HG03565 (cell line): Measurements from ENCODE around the gene RLN3.
"Not testable (repeated sequence)": the region's sequence is repeated elsewhere in the genome, so short reads cannot be mapped to it uniquely, and the experiment has no call there.

Source experiments
- ATAC-seq: cut with Tn5 transposase; IDR thresholded peaks from one replicate; pipeline ENCODE4 v1.9.1; 2021; ENCODE audit warnings: mild to moderate bottlenecking, moderate library complexity; ENCODE audit not compliant: unreplicated experiment

The RLN3 gene

GRCh38 chr19:14019100-14019499, 8.8 kb upstream of the RLN3 start:
- ATAC-seq = no peak

- ATAC-seq = not testable (repeated sequence)
Measured at GRCh38 chr19:14019739-14020138, 8.2 kb upstream of the RLN3 start.

DNA sequence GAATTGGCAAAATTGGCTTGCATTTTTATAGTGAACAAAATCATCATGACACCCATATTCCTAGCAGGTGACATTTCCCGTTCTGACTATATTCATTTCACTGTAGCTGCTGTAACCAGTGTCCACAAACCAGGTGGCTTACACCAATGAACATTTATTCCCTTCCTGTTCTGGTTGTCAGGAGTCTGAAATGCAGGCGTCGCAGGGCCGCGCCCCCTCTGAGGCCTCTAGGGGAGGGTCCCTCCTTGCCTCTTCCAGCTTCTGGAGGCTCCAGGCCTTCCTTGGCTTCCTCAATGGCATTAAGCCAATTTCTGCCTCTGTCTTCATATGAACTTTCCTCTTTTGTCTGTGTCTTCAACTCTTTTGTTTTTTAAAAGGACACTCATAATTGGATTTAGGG, 6.5 kb upstream of the RLN3 start:
- no peak for ATAC-seq

GRCh38 chr19:14022469-14022868, 5.5 kb upstream of the RLN3 start:
- no peak for ATAC-seq

- ATAC-seq = no peak
Measured at GRCh38 chr19:14023404-14024235, 4.3 kb upstream of the RLN3 start.

DNA sequence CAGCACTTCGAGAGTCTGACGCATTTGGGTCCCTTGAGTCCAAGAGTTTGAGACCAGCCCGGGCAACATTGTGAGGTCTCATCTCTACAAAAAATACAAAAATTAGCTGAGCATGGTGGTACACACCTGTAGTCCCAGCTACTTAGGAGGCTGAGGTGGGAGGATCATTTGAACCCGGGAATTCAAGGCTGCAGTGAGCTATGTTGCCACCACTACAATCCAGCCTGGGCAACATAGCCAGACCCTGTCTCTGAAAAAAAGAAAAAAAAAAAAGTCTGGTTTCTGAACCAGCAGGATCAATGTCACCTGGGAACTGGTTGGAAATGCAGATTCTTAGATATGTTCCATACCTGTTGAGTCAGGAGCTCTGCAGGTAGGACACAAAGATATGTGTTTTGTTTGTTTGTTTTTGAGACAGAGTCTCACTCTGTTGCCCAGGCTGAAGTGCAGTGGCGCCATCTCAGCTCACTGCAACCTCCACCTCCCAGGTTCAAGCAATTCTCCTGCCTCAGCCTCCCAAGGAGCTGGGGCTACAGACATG, 1.2 kb upstream of the RLN3 start:
- not testable (repeated sequence) for ATAC-seq

DNA sequence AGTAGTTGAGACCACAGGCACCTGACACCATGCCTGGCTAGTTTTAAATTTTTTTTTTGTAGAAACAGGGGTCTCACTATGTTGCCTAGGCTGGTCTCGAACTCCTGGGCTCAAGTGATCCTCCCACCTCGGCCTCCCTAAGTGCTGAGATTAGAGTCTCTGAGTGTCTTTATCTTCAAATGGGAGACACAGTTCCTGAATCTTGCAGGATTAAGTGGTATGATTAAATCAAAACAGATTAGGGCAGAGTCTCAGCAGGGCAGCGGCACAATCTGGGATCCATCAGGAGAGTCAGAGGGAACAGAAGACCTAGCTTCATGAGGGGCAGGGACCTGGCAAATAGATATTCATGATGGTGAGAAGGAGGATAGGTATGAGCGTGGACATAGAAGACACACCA, 953 bp downstream of the RLN3 start:
- no peak for ATAC-seq

GRCh38 chr19:14030997-14031718, 3.2 kb downstream of the RLN3 start:
- ATAC-seq = no peak

DNA sequence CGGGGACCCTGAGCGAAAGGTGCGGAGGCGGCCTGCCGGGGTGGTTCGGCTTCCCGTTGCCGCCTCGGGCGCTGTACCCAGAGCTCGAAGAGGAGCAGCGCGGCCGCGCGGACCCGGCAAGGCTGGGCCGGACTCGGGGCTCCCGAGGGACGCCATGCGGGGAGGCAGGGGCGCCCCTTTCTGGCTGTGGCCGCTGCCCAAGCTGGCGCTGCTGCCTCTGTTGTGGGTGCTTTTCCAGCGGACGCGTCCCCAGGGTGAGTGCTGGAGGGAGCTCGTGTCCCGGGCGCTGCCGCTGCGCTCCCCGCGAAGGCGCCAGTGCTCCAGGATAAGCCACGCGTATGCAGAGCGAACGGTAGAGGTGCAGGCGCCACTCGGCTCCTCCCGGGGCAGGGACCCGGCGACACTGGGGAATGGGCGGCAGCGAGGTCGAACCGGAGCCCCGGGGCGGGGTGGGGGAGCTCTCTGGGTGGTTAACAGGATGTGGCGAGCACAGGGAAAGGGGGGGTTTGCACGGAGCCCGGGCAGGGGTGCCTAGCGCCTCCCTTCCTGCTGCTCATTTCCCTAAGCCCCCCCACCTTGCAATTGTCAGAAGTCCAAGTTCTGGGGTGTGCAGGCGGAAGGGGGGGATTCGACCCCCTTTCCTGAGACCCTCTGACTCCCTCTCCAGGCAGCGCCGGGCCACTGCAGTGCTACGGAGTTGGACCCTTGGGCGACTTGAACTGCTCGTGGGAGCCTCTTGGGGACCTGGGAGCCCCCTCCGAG, 4.0 kb downstream of the RLN3 start, which contains the start of gene IL27RA:
TSS of gene IL27RA (plus strand) at position 44 of the 762 bp plus-strand sequence. CDS start at position 155, 111 bp downstream.
- ATAC-seq = no peak

DNA sequence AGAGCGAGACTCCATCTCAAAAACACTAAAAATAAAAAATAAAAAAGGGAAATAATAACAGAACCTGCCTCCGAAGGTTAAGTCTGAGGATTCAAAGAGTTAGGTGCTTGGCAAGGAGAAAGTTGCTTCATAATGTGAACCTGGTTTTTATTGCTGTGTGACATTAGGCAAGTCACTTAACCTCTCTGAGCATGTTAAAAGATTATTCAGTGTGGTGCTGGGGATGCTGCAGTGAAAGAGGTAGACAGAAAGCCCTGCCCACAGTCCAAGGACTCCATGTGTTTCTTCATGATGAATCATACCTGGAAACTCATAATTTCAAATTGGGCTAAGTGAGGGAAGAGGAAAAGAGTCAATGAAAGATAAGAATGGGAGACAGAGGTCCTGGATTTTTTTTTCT, 6.0 kb downstream of the RLN3 start:
- ATAC-seq = no peak

- ATAC-seq = not testable (repeated sequence)
Measured at GRCh38 chr19:14035159-14035558, 7.2 kb downstream of the RLN3 start.

DNA sequence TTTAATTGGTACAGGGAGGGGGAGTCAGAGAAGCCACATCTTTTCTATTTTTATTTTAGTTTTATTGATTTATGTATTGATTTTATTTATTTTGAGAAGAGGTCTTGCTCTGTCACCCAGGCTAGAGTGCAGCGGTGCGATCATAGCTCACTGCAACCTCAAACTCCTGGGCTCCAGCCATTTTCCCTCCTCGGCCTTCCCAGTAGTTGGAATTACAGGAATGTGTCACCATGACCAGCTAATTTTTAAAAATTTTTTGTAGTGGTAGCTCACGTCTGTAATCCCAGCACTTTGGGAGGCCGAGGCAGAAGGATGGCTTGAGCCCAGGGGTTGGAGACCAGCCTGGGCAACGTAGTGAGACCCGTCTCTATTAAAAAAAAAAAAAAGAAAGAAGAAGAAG, 7.8 kb downstream of the RLN3 start:
- no peak for ATAC-seq

- no peak for ATAC-seq
Measured at GRCh38 chr19:14039181-14039580, 11.2 kb downstream of the RLN3 start.

GRCh38 chr19:14042659-14043608, 15.0 kb downstream of the RLN3 start:
- ATAC-seq = not testable (repeated sequence)

GRCh38 chr19:14047866-14048265, 19.9 kb downstream of the RLN3 start:
- ATAC-seq = not testable (repeated sequence)

- ATAC-seq = no peak
Measured at GRCh38 chr19:14048443-14049153, 20.6 kb downstream of the RLN3 start.

DNA sequence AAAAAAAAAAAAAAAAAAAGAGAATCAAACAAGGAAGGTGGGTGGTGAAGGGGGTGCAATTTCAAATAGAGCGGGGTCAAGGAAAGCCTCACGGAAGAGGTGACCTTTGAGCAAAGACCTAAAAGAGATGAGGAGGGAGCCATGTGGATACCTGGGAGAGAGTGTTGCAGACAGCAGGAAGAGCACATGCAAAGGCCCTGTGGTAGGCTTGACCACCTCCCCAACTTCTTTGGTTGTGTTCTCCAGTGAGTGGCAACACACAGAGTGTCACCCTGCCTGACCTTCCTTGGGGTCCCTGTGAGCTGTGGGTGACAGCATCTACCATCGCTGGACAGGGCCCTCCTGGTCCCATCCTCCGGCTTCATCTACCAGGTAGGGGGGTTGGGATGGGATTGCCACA, 22.6 kb downstream of the RLN3 start:
- no peak for ATAC-seq

- ATAC-seq = not testable (repeated sequence)
Measured at GRCh38 chr19:14050961-14051360, 23.0 kb downstream of the RLN3 start.

DNA sequence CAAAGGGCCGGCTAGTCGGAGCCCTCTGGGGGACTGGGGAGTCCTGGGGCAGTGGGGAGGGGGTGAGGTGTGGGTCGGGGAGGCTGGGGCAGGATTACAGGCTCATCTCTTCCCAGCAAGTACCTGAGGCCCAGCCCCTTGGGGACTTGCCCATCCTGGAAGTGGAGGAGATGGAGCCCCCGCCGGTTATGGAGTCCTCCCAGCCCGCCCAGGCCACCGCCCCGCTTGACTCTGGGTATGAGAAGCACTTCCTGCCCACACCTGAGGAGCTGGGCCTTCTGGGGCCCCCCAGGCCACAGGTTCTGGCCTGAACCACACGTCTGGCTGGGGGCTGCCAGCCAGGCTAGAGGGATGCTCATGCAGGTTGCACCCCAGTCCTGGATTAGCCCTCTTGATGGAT, 24.0 kb downstream of the RLN3 start:
- no peak for ATAC-seq
